ES-I3 (cell line): ENCODE measurements around the gene FGF6.

Experiments
- H3K36me3 ChIP-seq: 2 replicates; pipeline ENCODE4 v1.6.1; 2013; ENCODE audit warnings: mild to moderate bottlenecking, low read length, control low read depth, moderate library complexity; ENCODE audit not compliant: insufficient read depth
- H3K4me1 ChIP-seq: 2 replicates; pipeline ENCODE4 v1.6.1; 2013; ENCODE audit warnings: mild to moderate bottlenecking, control low read depth, low read length; ENCODE audit not compliant: insufficient read depth
- H3K9ac ChIP-seq: 2 replicates; pipeline ENCODE4 v1.6.1; 2013; ENCODE audit warnings: low read depth, mild to moderate bottlenecking, low read length, moderate library complexity
- H3K9me3 ChIP-seq: 2 replicates; pipeline ENCODE4 v1.6.1; 2013; ENCODE audit warnings: mild to moderate bottlenecking, low read length, moderate library complexity; ENCODE audit not compliant: control insufficient read depth, insufficient read depth

FGF6 gene

DNA sequence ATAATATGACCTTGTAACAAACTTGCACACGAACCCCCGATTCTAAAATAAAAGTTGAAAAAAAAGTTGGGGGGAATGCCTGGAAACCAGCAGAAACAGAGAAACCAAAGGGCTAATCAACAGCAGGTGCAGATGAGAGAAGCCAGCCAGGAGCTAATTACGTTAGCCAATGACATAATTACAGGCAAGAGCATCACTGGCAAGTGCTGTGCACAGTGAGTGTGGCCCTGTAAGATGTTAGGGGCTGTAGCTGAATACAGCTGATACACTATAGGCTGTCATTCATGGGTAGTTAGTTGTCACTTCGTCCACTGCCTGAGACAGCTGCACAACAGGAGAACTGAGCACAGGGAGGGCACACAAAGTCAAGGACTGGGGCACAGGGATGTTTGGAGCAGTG, 58.8 kb downstream of the FGF6 start:
- H3K36me3 ChIP-seq: no peaks in the 10 kb centered on the region
- no peaks in the 10 kb centered on the region for H3K4me1 ChIP-seq
- no peak overlapping the region for H3K9ac ChIP-seq
- H3K9me3 ChIP-seq: no peaks in the 10 kb centered on the region
